Transverse colon (tissue), 4 donors: ENCODE results near the gene SULF2. TPM values are rescaled to one million over a fixed set of nuclear protein-coding genes. Genes with fewer than 3 reads are reported as not detected.

Experiments
- DNase-seq: peaks from one replicate; pipeline ENCODE4 v3.0.0-alpha.2; 2019
- H3K27ac ChIP-seq, 4 donors: fragments of 200-600 bp; sonication (generic); 2 replicates each; pipeline ENCODE4 v1.5.1; 2016 to 2018; ENCODE audit warnings: inconsistent platforms in 4 of 4
- H3K27me3 ChIP-seq: fragments of 200-600 bp; sonication (generic); 2 replicates; pipeline ENCODE4 v1.5.1; 2017; ENCODE audit warnings: inconsistent platforms
- H3K36me3 ChIP-seq, 4 donors: fragments of 200-600 bp; sonication (generic); 2 replicates each; pipeline ENCODE4 v1.5.1; 2017 to 2019; ENCODE audit warnings: inconsistent platforms in 4 of 4
- H3K4me1 ChIP-seq, 4 donors: fragments of 200-600 bp; sonication (generic); 2 replicates each; pipeline ENCODE4 v1.5.1; 2017 to 2020; ENCODE audit warnings: inconsistent platforms in 4 of 4
- H3K4me3 ChIP-seq, 4 donors: fragments of 200-600 bp; sonication (generic); 1 replicate in 1 of 4; 2 replicates in 3 of 4; pipeline versions ENCODE4 v1.5.1 to v1.6.1; 2017 to 2019; ENCODE audit warnings: inconsistent platforms in 4 of 4
- H3K9me3 ChIP-seq, 2 donors: fragments of 200-600 bp; sonication (generic); 2 replicates each; pipeline ENCODE4 v1.5.1; 2017 to 2019; ENCODE audit warnings: inconsistent platforms in 2 of 2
- EP300 ChIP-seq: sonication (generic); formaldehyde crosslinking; IDR thresholded peaks from one replicate; pipeline ENCODE4 v1.6.1; 2017; ENCODE audit warnings: antibody characterized with exemption, low read depth
- POLR2A ChIP-seq: fragments of 450-650 bp; IDR thresholded peaks from one replicate; pipeline ENCODE4 v1.6.1; 2016; ENCODE audit warnings: antibody characterized with exemption, mild to moderate bottlenecking, moderate library complexity
- POLR2AphosphoS5 ChIP-seq, 3 donors: sonication (generic); formaldehyde crosslinking; IDR thresholded peaks; one replicate each; pipeline ENCODE4 v1.6.1; 2016; ENCODE audit warnings: antibody characterized with exemption in 3 of 3
- WGBS, 2 donors: methylation state at CpG; one replicate each; pipeline ENCODE4 v1.1.5; 2018; ENCODE audit warnings: low coverage in 1 of 2; 5-methylcytosine and 5-hydroxymethylcytosine counted together
- in situ Hi-C, 4 donors: fragments of 200-750 bp; cut with MboI; loops; one replicate each; pipeline versions ENCODE4 v1.15.0 to v1.15.1; 2017; ENCODE audit warnings: low sequenced_read_pairs in 3 of 4, low pct_ligation_motif_present in 1 of 4, low pct_unique_long_range_greater_than_20kb in 1 of 4
- intact Hi-C: fragments of 100-400 bp; cut with DNase I; formaldehyde crosslinking; loops from one replicate; pipeline ENCODE4 v1.15.1; 2023; ENCODE audit warnings: low total_unique reads
- total RNA-seq, 4 donors: library from RNA; depleted of rRNA; stranded (reverse); fragments of >200 nt; gene quantifications; one replicate each; pipeline ENCODE4 v1.1.0, GENCODE V29; 2016
- TF ChIP-seq, protein P1 (sequence below), 5 experiments: fragments of 200-600 bp in 3 of 5; fragments of 450-650 bp in 2 of 5; sonication (generic) in 3 of 5; IDR thresholded peaks; 1 replicate in 2 of 5; 2 replicates in 3 of 5; pipeline ENCODE4 v1.5.1; 2016 to 2017; ENCODE audit warnings: antibody characterized with exemption in 5 of 5, inconsistent platforms in 3 of 5, mild to moderate bottlenecking in 2 of 5, moderate library complexity in 1 of 5

The SULF2 gene
- total RNA-seq, 4 donors from 2014 or later: 103 to 257 (median 191) TPM

GRCh38 chr20:47687095-47687987 is 97.9 kb downstream of the SULF2 start:
- H3K9me3 ChIP-seq: peaks cover 0 to 11% of the 10 kb centered on the region in 2 donors
- TF ChIP-seq POLR2AphosphoS5 (IDR thresholded peaks at IDR 0.05) (no peak), POLR2A (no peak), EP300 (no peak)
- TF ChIP-seq, protein P1, sequence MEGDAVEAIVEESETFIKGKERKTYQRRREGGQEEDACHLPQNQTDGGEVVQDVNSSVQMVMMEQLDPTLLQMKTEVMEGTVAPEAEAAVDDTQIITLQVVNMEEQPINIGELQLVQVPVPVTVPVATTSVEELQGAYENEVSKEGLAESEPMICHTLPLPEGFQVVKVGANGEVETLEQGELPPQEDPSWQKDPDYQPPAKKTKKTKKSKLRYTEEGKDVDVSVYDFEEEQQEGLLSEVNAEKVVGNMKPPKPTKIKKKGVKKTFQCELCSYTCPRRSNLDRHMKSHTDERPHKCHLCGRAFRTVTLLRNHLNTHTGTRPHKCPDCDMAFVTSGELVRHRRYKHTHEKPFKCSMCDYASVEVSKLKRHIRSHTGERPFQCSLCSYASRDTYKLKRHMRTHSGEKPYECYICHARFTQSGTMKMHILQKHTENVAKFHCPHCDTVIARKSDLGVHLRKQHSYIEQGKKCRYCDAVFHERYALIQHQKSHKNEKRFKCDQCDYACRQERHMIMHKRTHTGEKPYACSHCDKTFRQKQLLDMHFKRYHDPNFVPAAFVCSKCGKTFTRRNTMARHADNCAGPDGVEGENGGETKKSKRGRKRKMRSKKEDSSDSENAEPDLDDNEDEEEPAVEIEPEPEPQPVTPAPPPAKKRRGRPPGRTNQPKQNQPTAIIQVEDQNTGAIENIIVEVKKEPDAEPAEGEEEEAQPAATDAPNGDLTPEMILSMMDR (IDR thresholded peaks at IDR 0.05): no peak
- no peak for DNase-seq
- H3K36me3 ChIP-seq: no peaks in the 10 kb centered on the region
- H3K27me3 ChIP-seq: no peaks in the 10 kb centered on the region
- intact Hi-C loops: no loop called here
- no peak overlapping the region for H3K27ac ChIP-seq
- in situ Hi-C loops: loop anchor here in 1 of 4 donors (10.0 kb wide), 1 partner anchor 927 kb away; no protein-coding TSS in a partner anchor
- H3K4me1 ChIP-seq: peaks cover 0 to 4% (median 3%) of the 10 kb centered on the region in 4 donors
- 79 to 88% methylated on average over 3 to 20 of the region's 20 CpGs for WGBS, 2 donors
- no peak overlapping the region for H3K4me3 ChIP-seq

GRCh38 chr20:47686545-47686944 is 98.7 kb downstream of the SULF2 start:
- no peak overlapping the region for H3K4me3 ChIP-seq
- H3K27me3 ChIP-seq: no peaks in the 10 kb centered on the region
- no peak for DNase-seq
- H3K27ac ChIP-seq: no peak overlapping the region
- TF ChIP-seq, protein P1 (IDR thresholded peaks at IDR 0.05): no peak
- TF ChIP-seq EP300: no peak
- TF ChIP-seq POLR2AphosphoS5 (IDR thresholded peaks at IDR 0.05): no peak
- TF ChIP-seq POLR2A: no peak
- peaks cover 0 to 10% (median 3%) of the 10 kb centered on the region in 4 donors for H3K4me1 ChIP-seq
- H3K9me3 ChIP-seq: peaks cover 0 to 6% of the 10 kb centered on the region in 2 donors
- no peaks in the 10 kb centered on the region for H3K36me3 ChIP-seq
- in situ Hi-C loops: loop anchor here in 1 of 4 donors (10.0 kb wide), 1 partner anchor 928 kb away; no protein-coding TSS in a partner anchor
- 91% methylated on average over 14 of the region's 14 CpGs; no CpG with 5 or more reads in 1 of the 2 donors for WGBS, 2 donors
- intact Hi-C loops: no loop called here

DNA sequence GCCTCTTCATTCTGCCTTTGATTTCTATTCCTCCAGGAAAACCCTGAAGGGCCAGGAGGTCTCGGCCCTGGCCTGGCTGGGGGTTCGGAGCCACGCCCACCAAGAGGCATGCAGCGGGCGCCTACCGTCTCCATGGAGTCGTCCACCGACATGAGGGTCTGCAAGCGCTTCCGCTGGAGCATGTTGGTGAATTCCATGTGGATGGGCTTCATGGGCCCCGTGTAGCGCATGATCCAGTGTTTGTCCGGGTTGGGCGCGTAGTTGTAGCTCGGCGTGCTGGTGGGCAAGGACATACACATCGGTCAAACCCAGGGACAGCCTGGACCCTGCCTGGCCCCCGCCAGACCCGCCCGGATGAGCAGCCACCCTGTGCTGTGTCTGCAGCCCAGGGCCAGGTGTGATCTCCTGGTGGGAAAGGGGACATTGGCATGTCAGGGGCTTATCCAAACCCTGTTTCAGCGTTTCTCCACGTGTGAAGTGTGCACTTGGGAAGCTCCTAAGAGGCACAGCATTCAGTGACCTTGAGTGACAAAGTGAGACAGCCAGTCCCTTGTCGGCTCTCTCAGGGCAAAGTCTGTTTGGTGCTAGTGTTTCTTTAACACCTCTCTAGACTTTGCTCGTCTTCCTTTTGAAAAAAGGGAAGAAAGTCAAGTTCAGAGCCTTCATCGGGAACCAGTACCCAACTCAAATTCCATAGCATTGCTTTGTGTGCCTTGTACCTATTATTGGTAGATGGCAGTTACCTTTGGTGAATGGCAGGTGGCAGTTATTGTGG is 100.8 kb downstream of the SULF2 start:
- H3K36me3 ChIP-seq: no peaks in the 10 kb centered on the region
- 91% methylated on average over 26 of the region's 26 CpGs; no CpG with 5 or more reads in 1 of the 2 donors for WGBS, 2 donors
- in situ Hi-C loops: loop anchor here in 1 of 4 donors (10.0 kb wide), 1 partner anchor 930 kb away; no protein-coding TSS in a partner anchor

More for the DNA sequence above, 100.8 kb downstream of the SULF2 start:
- TF ChIP-seq, protein P1 (IDR thresholded peaks at IDR 0.05): no peak
- TF ChIP-seq POLR2AphosphoS5 (IDR thresholded peaks at IDR 0.05) (no peak), EP300 (no peak), POLR2A (no peak)
- Histone ChIP-seq H3K27ac (no peak overlapping the region), H3K4me1 (peaks cover 0 to 10% (median 3%) of the 10 kb centered on the region in 4 donors), H3K4me3 (no peak overlapping the region), H3K27me3 (no peaks in the 10 kb centered on the region), H3K9me3 (no peaks in the 10 kb centered on the region)
- DNase-seq: no peak
- intact Hi-C loops: no loop called here
